Activated CD4-positive, alpha-beta T cell treated with anti-CD3 and anti-CD28 coated beads, Interleukin-2, amount 10 ng/mL, durations not matched to agents 7 days and 5 days (primary cell): Measurements from ENCODE around the gene RANGRF. TPM values are rescaled to one million over a fixed set of nuclear protein-coding genes. Genes with fewer than 3 reads are reported as not detected.

Experiments used
- CTCF ChIA-PET: fragments of 350-600 bp; sonication (Branson Sonifier 250); formaldehyde crosslinking; loops from one replicate; lab custom pipeline; 2021; ENCODE audit warnings: antibody characterized with exemption; lab: Charles Lee
- POLR2A ChIA-PET: fragments of 350-600 bp; sonication (Branson Sonifier 250); formaldehyde crosslinking; loops from one replicate; lab custom pipeline; 2021; ENCODE audit warnings: antibody characterized with exemption; lab: Charles Lee
- DNase-seq: peaks from one replicate; pipeline ENCODE4 v3.0.0-alpha.2; 2020
- H3K27ac Mint-ChIP-seq: one replicate; pipeline ENCODE4 v1.8.0; 2021; ENCODE audit warnings: mild to moderate bottlenecking, moderate library complexity, mixed read lengths
- H3K27me3 Mint-ChIP-seq: one replicate; pipeline ENCODE4 v1.8.0; 2021; ENCODE audit warnings: mixed read lengths
- H3K36me3 Mint-ChIP-seq: one replicate; pipeline ENCODE4 v1.8.0; 2021; ENCODE audit warnings: low read depth, mixed read lengths
- H3K4me1 Mint-ChIP-seq: one replicate; pipeline ENCODE4 v1.8.0; 2021; ENCODE audit warnings: mixed read lengths
- H3K4me3 Mint-ChIP-seq: one replicate; pipeline ENCODE4 v1.8.0; 2021; ENCODE audit warnings: mild to moderate bottlenecking, moderate library complexity, mixed read lengths
- H3K9me3 Mint-ChIP-seq: one replicate; pipeline ENCODE4 v1.8.0; 2021; ENCODE audit warnings: mixed read lengths
- total RNA-seq, 2 experiments: library from RNA; stranded (reverse); gene quantifications; one replicate each; pipeline ENCODE4 v1.2.3, GENCODE V29; 2021

The RANGRF gene
- total RNA-seq, 2 experiments from 2014 or later: 41.2 to 48.9 TPM

- Mint-ChIP-seq H3K36me3 (no peaks in the 10 kb centered on the region), H3K27ac (no peak overlapping the region), H3K9me3 (no peaks in the 10 kb centered on the region), H3K27me3 (no peaks in the 10 kb centered on the region), H3K4me1 (peaks cover 16% of the 10 kb centered on the region), H3K4me3 (no peak overlapping the region)
- ChIA-PET POLR2A (no interaction called here), CTCF (interaction anchor here (1.9 kb wide), 1 partner anchor 11 kb away, joined by 4 read pairs; no protein-coding TSS in a partner anchor)
- DNase-seq: no peak
Measured at GRCh38 chr17:8282345-8282744, 6.1 kb upstream of the RANGRF start.

DNA sequence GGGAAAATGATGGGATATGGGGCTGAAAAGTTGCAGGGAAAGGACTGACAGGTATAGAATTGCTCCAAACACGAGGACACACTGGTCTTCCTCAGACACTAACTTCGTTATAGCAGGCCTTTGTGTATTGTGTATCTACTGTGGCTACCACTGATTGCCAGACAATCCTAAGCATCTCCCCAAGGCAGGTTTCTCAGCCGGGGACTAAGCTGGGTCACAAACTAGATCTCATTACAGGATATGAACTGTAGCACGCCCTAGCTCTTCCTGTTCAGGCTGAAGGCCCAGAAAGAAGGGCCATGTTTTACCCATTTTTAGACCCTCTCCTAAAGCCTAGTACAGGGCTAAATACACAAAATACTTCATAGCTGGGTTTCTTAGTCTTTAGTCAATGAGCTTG is 5.1 kb upstream of the RANGRF start:
- POLR2A ChIA-PET: interaction anchor here (0.6 kb wide), 2 partner anchors 12 to 54 kb away, joined by 3 read pairs; partner anchors contain the start of gene SLC25A35
- CTCF ChIA-PET: interaction anchor here (0.6 to 1.9 kb wide), 4 partner anchors 10 to 136 kb away, joined by 3 to 10 read pairs (median 4); partner anchors contain the start of gene SLC25A35

GRCh38 chr17:8284126-8284525 is 4.3 kb upstream of the RANGRF start:
- no peaks in the 10 kb centered on the region for H3K27me3 Mint-ChIP-seq
- ChIA-PET CTCF (interaction anchor here (1.7 kb wide), 1 partner anchor 11 kb away, joined by 10 read pairs; the partner anchor contains the start of gene SLC25A35), POLR2A (no interaction called here)
- peaks cover 4% of the 10 kb centered on the region for H3K36me3 Mint-ChIP-seq
- DNase-seq: no peak
- H3K9me3 Mint-ChIP-seq: no peaks in the 10 kb centered on the region
- H3K4me3 Mint-ChIP-seq: no peak overlapping the region
- H3K27ac Mint-ChIP-seq: peak overlapping the region; percentile 76
- H3K4me1 Mint-ChIP-seq: peaks cover 27% of the 10 kb centered on the region

More for the DNA sequence above, 5.1 kb upstream of the RANGRF start:
- Mint-ChIP-seq H3K36me3 (peaks cover 1% of the 10 kb centered on the region), H3K27me3 (no peaks in the 10 kb centered on the region), H3K4me3 (no peak overlapping the region), H3K4me1 (peaks cover 26% of the 10 kb centered on the region), H3K9me3 (no peaks in the 10 kb centered on the region), H3K27ac (peak overlapping the region; percentile 76)
- no peak for DNase-seq

DNA sequence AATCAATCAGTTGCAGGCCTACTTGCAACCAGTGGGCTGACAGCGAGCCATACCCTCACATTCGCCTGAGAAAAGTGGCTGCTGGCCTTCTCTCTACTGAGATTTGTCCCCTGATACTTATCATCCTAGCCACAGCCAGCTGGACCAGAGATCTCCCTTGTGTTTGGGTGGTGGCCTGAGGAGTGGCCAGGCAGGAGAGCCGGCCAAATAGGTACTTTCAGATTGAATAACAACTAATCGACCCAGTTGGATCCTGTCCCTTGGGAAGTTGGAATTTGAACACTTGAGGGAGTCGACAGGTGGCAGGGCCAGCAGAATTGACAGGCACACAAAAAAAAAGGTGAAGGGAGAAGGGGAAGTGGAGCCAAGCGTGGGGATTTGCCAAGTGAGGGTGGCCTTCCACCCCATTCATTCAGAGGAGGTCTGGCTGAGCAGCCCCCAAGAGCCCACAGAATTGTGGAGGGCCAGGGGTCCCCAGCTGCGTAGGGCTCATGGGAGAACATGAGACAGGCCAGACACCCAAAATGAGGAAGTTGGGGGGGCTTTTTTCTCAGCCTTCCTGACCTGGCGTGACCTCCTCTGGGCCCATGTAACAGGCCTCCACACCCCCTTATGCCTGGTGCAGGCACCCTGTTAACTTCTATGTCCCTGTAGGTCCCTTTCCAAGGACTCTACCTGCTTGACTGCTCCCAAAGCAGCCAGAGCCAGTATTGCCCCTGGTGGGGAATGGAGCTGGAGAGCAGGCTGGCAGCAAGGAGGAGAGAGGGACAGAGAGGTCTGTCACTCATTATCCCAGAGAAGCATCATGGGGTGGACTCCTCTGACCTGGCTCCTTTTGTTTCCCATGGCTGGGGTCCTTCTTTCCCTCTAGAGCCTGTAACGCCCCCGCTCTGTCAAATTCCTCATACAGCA is 2.9 kb upstream of the RANGRF start:
- peaks cover 17% of the 10 kb centered on the region for H3K36me3 Mint-ChIP-seq
- no peak for DNase-seq
- ChIA-PET CTCF (interaction anchor here (0.7 kb wide), 1 partner anchor 10 kb away, joined by 3 read pairs; the partner anchor contains the start of gene SLC25A35), POLR2A (no interaction called here)
- peaks cover 41% of the 10 kb centered on the region for H3K4me1 Mint-ChIP-seq
- H3K27ac Mint-ChIP-seq: no peak overlapping the region
- H3K4me3 Mint-ChIP-seq: no peak overlapping the region
- no peaks in the 10 kb centered on the region for H3K9me3 Mint-ChIP-seq
- no peaks in the 10 kb centered on the region for H3K27me3 Mint-ChIP-seq

GRCh38 chr17:8287651-8288335 is 677 bp upstream of the RANGRF start:
- Mint-ChIP-seq H3K4me1 (peaks cover 48% of the 10 kb centered on the region), H3K27me3 (no peaks in the 10 kb centered on the region), H3K9me3 (no peaks in the 10 kb centered on the region), H3K36me3 (peaks cover 22% of the 10 kb centered on the region), H3K4me3 (peak overlapping the region; percentile 93), H3K27ac (peak overlapping the region; percentile 97)
- ChIA-PET CTCF (no interaction called here), POLR2A (no interaction called here)
- no peak for DNase-seq

DNA sequence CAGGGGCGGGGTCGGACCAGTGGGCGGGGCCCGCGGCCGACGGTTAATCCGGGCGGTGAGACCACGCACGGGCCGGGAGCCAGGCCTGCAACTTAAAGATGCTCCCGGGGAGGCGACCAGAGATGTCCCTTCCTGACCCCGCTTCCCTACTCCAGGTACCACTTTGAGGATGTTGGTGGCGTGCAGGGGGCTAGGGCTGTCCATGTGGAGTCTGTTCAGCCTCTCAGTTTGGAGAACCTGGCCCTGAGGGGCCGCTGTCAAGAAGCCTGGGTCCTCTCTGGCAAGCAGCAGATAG is 580 bp downstream of the RANGRF start:
- no peaks in the 10 kb centered on the region for H3K27me3 Mint-ChIP-seq
- no peaks in the 10 kb centered on the region for H3K9me3 Mint-ChIP-seq

DNA sequence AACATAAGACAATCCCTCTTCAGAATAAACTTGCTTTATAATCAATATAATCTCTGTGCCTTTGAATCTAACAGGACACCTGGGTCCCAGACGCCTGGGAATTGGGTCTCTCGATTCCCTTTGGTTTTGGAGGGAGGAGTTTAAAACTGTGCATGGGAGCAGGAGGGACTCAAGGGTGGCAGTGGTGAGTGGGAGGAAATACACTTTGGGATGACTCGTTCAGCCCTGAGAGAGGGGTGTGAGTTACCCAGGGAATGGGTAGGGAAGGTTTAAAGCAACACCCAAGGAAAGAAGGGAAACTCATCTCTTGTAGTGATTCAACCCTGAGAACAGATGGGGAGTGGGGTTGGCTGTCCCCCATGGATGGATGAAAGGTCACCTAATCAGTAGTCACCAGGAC is 1.6 kb downstream of the RANGRF start:
- POLR2A ChIA-PET: no interaction called here
- no peaks in the 10 kb centered on the region for H3K27me3 Mint-ChIP-seq

More for the DNA sequence above, 580 bp downstream of the RANGRF start:
- POLR2A ChIA-PET: interaction anchor here (0.5 to 0.9 kb wide), 3 partner anchors 38 to 116 kb away, joined by 3 to 5 read pairs (median 4); partner anchors contain the start of gene CTC1
- peak overlapping the region; percentile 97 for H3K27ac Mint-ChIP-seq
- H3K4me3 Mint-ChIP-seq: peak overlapping the region; percentile 93
- no peak for DNase-seq
- CTCF ChIA-PET: interaction anchor here (0.7 to 1.0 kb wide), 2 partner anchors 12 to 37 kb away, joined by 3 read pairs; no protein-coding TSS in a partner anchor
- peaks cover 45% of the 10 kb centered on the region for H3K4me1 Mint-ChIP-seq
- peaks cover 22% of the 10 kb centered on the region for H3K36me3 Mint-ChIP-seq

GRCh38 chr17:8292639-8293395 is 4.3 kb downstream of the RANGRF start:
- Mint-ChIP-seq H3K4me1 (peaks cover 61% of the 10 kb centered on the region), H3K27me3 (no peaks in the 10 kb centered on the region), H3K4me3 (no peak overlapping the region), H3K36me3 (peaks cover 25% of the 10 kb centered on the region), H3K9me3 (no peaks in the 10 kb centered on the region), H3K27ac (peak overlapping the region; percentile 2)
- ChIA-PET CTCF (interaction anchor here (0.6 kb wide), 1 partner anchor 47 kb away, joined by 3 read pairs; no protein-coding TSS in a partner anchor), POLR2A (no interaction called here)
- no peak for DNase-seq

More for the DNA sequence above, 1.6 kb downstream of the RANGRF start:
- peaks cover 22% of the 10 kb centered on the region for H3K36me3 Mint-ChIP-seq
- peaks cover 50% of the 10 kb centered on the region for H3K4me1 Mint-ChIP-seq
- DNase-seq: no peak
- H3K4me3 Mint-ChIP-seq: peak overlapping the region; percentile 93
- CTCF ChIA-PET: no interaction called here
- H3K27ac Mint-ChIP-seq: no peak overlapping the region
- no peaks in the 10 kb centered on the region for H3K9me3 Mint-ChIP-seq

DNA sequence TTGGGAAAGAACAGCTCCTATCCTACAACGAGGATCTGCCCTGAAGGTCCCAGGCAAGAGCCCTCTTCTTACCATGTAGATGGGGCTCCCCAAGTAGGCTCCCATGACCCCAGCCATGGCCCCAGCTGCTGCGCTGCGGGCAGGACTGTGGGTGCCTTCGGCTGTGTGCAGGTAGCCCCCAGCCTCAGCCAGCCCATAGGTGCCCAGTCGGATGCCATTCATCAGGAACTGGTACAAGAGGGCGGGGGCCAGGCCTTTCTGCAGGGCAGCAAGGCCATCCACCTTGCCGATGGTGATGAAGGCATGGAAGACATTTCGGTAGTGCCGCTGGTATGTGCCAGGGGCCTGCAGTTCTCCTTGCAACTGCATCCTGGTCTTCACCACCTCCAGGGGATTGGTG is 5.9 kb downstream of the RANGRF start:
- peaks cover 52% of the 10 kb centered on the region for H3K4me1 Mint-ChIP-seq
- peaks cover 19% of the 10 kb centered on the region for H3K36me3 Mint-ChIP-seq
- DNase-seq: no peak
- H3K27me3 Mint-ChIP-seq: no peaks in the 10 kb centered on the region
- peak overlapping the region; percentile 79 for H3K4me3 Mint-ChIP-seq
- H3K9me3 Mint-ChIP-seq: no peaks in the 10 kb centered on the region
- CTCF ChIA-PET: interaction anchor here (0.6 to 1.6 kb wide), 6 partner anchors 12 to 627 kb away, joined by 3 to 4 read pairs (median 3); no protein-coding TSS in a partner anchor
- POLR2A ChIA-PET: no interaction called here
- H3K27ac Mint-ChIP-seq: peak overlapping the region; percentile 88

DNA sequence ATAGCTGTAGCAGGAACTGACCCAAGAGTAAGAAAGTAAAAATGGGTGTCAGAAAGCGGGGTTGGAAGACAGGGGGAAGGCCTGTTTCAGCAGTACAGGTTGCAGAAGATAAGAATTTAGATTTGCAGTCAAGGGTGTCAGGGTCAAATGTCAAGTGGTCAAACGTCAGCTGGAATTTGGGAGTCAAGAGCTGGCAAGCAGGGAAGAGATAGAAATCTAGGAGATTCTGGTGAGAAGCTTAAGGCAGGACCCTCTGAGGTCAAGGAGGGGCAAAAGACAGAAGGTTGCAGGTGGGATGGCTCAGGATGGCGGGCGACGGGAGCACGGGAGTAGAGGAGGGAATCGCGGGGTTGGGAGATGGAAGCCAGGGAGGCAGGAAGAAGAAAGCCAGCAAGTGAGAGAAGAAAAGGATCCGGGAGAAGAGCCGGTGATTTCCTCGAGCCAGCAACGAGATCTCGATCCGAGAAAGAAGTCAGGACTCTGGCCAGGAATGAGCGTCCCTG is 6.4 kb downstream of the RANGRF start:
- peaks cover 47% of the 10 kb centered on the region for H3K4me1 Mint-ChIP-seq
- H3K9me3 Mint-ChIP-seq: no peaks in the 10 kb centered on the region
- peaks cover 15% of the 10 kb centered on the region for H3K36me3 Mint-ChIP-seq
- CTCF ChIA-PET: interaction anchor here (0.6 to 1.9 kb wide), 16 partner anchors 9 to 628 kb away, joined by 3 to 10 read pairs (median 3); no protein-coding TSS in a partner anchor
- peak overlapping the region; percentile 79 for H3K4me3 Mint-ChIP-seq
- H3K27me3 Mint-ChIP-seq: no peaks in the 10 kb centered on the region
- DNase-seq: no peak
- H3K27ac Mint-ChIP-seq: peak overlapping the region; percentile 88
- POLR2A ChIA-PET: interaction anchor here (0.6 to 1.2 kb wide), 6 partner anchors 12 to 1051 kb away, joined by 3 to 7 read pairs (median 4); partner anchors contain the start of gene CTC1

DNA sequence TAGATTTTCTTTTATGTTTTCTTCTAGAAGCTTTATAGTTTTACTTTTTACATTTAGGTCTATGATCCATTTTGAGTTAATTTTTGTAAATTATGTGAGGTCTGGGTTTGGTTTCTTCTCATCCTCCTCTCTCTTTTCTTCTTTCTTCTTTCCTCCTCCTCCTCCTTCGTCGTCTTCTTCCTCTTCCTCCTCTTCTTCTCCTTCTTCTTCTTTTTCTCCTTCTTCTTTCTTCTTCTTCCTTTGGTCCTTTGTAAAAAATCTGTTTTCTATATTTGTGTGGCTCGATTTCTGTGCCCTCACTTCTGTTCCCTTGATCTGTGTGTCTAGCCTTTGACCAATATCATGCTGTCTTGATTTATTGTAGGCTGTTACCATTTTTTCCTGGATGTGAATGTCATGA is 11.8 kb downstream of the RANGRF start:
- no peak for DNase-seq
- H3K9me3 Mint-ChIP-seq: no peaks in the 10 kb centered on the region
- POLR2A ChIA-PET: interaction anchor here (0.6 kb wide), 1 partner anchor 52 kb away, joined by 3 read pairs; the partner anchor contains the start of gene CTC1
- peaks cover 3% of the 10 kb centered on the region for H3K36me3 Mint-ChIP-seq
- H3K27me3 Mint-ChIP-seq: no peaks in the 10 kb centered on the region
- H3K4me3 Mint-ChIP-seq: no peak overlapping the region
- H3K4me1 Mint-ChIP-seq: peaks cover 23% of the 10 kb centered on the region
- H3K27ac Mint-ChIP-seq: no peak overlapping the region
- CTCF ChIA-PET: interaction anchor here (0.6 to 1.2 kb wide), 5 partner anchors 73 to 421 kb away, joined by 3 to 8 read pairs (median 3); partner anchors contain the start of genes AURKB and RPL26
